ENCODE measurements around the gene MAP3K19. TPM values are rescaled to one million over a fixed set of nuclear protein-coding genes. Genes with fewer than 3 reads are reported as not detected.

Gene MAP3K19
- total RNA-seq, 2 experiments from 2014 or later, result not detected

DNA sequence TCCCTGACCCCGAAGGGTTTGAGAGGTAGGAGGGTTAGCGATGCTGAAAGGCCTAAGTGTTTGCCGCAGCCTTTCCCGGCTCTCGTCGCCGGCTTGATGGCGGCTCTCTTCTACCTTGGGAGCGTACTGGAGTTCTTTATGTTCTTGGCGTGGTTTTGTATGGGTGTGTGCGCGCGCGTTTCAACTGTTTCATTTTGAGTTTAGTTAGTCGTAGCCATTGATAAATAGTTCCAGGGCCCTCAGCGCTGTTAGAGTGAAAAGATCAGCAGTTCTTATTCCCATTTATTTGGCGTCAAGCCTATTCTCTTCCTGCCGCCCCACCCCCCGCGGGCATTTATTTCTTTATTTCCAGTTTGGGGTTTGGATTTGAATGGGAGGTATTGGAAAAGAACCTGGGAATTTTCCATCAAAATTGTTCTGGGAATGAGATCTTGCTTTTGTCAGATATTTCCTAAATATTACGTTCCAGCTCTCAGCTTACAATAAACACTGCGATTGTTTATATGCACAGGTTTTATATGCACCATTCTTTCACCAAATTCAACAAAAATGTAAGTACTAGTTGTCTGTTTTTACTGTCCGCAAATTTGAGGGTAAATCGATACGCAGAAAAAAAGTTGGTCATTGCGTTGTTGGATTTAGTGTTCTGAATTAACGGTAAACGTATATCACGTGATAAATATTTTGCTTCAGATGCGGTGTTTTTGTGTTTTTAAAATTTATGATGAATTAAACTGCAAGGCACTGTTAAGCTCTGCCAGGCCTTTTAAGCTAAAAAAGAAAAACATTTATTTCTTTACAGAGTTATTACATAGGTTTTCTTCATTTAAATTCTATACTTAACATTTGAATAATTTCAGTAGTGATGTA is 127.7 kb downstream of the MAP3K19 start:
- Mint-ChIP-seq H3K36me3 (ENCODE audit: low read depth) (peaks cover 35% of the 10 kb centered on the region), H3K9me3 (ENCODE audit: insufficient read depth) (no peaks in the 10 kb centered on the region), H3K4me3 (peak overlapping the region; percentile 98), H3K27ac (peak overlapping the region; percentile 97), H3K27me3 (ENCODE audit: low read depth) (peaks cover 3% of the 10 kb centered on the region), H3K4me1 (ENCODE audit: low read depth) (peaks cover 36% of the 10 kb centered on the region)
- CTCF ChIA-PET, result interaction anchor here (1.0 kb wide), 1 partner anchor 674 kb away, joined by 3 read pairs; no protein-coding TSS in a partner anchor
- peak; percentile 67 for DNase-seq
- POLR2A ChIA-PET, result interaction anchor here (1.0 to 1.7 kb wide), 4 partner anchors 12 to 612 kb away, joined by 3 to 9 read pairs (median 4); partner anchors contain the start of genes R3HDM1 and ZRANB3
- ATAC-seq, result no peak

DNA sequence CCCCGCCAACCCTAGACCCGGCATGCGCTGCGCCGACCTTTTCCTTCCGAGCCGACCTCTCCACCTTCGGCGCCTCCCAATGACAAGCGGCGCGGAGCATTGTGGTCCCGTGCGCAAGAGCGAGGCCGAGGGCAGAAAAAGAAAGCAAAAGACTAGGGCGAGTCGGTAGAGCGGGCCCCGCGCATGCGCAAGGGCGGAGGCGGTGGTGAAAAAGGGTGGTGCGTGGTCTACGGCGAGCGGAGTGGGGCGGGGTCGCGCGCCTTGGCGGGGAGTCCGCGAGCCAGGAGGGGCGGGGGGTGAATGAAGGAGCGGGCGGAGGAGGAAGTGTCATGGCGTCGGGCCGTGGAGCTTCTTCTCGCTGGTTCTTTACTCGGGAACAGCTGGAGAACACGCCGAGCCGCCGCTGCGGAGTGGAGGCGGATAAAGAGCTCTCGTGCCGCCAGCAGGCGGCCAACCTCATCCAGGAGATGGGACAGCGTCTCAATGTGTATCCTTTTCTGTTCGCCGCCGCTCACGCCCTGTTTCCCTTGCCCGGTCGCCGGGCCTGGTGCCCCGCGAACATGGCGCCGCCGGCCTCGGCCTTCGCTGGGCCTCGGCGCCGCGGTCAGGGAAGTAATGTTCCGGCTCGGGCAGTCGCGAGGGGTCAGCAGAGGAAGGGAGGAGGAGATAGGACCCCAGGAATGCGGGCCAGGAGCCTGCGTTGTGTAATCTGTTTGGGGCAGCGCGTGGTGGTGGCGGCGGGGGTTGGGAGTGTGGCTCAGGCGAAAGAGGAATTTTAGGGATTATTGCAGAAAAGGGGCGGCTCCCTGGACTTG is 128.5 kb downstream of the MAP3K19 start, which contains the start of gene CCNT2:
Gene CCNT2 (plus strand): TSS at position 297 of the 815 bp plus-strand sequence. CDS start 33 bp downstream, at position 330.
- Mint-ChIP-seq H3K4me1 (ENCODE audit: low read depth) (peaks cover 34% of the 10 kb centered on the region), H3K4me3 (peak within 1 kb of the TSS; percentile 98), H3K27me3 (ENCODE audit: low read depth) (peaks cover 4% of the 10 kb centered on the region), H3K9me3 (ENCODE audit: insufficient read depth) (no peaks in the 10 kb centered on the region), H3K27ac (peak within 1 kb of the TSS; percentile 97), H3K36me3 (ENCODE audit: low read depth) (peaks cover 31% of the 10 kb centered on the region)
- DNase-seq, result peak; percentile 99
- POLR2A ChIA-PET, result interaction anchor here (1.0 to 1.7 kb wide), 6 partner anchors 8 to 612 kb away, joined by 3 to 9 read pairs (median 3); partner anchors contain the start of genes R3HDM1 and ZRANB3
- CTCF ChIA-PET, result no interaction called here
- peak; percentile 91 for ATAC-seq

DNA sequence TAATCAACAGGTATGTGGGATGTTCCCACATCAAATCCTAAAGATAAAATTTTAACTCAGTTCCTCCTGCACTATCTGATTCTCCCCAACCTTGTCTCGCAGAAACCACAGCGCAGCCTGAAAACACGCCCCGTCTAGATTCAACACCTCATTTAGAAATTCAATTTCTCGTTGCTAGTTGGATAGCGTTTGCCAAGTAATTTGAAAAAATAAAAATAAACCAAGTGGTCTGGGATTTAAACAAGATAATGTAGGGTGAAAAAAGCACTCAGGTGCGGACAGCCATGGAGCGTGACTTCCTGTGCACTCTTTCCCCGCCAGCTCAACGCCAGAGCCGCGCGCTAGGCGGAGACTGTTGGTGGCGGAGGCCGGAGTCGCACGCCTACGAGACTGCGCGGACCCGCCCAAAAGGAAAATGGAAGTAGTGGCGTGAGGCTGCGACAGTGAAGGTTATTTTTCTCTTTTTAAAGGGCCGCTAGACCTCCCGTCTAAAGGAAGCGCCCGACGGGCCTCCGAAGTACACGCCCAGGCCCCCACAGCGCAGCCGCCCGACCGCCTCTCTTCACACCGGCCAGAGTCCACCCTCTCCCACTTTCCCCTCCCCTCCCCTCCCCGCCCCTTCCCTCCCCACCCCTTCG is 129.2 kb downstream of the MAP3K19 start:
- H3K36me3 Mint-ChIP-seq (ENCODE audit: low read depth), result peaks cover 27% of the 10 kb centered on the region
- H3K27ac Mint-ChIP-seq, result peak overlapping the region; percentile 97
- peaks cover 6% of the 10 kb centered on the region for H3K27me3 Mint-ChIP-seq (ENCODE audit: low read depth)
- no peaks in the 10 kb centered on the region for H3K9me3 Mint-ChIP-seq (ENCODE audit: insufficient read depth)
- CTCF ChIA-PET, result no interaction called here
- POLR2A ChIA-PET, result interaction anchor here (0.6 to 1.7 kb wide), 7 partner anchors 9 to 613 kb away, joined by 3 to 9 read pairs (median 3); partner anchors contain the start of genes R3HDM1 and ZRANB3
- DNase-seq (peak; percentile 93), ATAC-seq (peak; percentile 79)
- H3K4me1 Mint-ChIP-seq (ENCODE audit: low read depth), result peaks cover 30% of the 10 kb centered on the region
- H3K4me3 Mint-ChIP-seq, result peak overlapping the region; percentile 98

DNA sequence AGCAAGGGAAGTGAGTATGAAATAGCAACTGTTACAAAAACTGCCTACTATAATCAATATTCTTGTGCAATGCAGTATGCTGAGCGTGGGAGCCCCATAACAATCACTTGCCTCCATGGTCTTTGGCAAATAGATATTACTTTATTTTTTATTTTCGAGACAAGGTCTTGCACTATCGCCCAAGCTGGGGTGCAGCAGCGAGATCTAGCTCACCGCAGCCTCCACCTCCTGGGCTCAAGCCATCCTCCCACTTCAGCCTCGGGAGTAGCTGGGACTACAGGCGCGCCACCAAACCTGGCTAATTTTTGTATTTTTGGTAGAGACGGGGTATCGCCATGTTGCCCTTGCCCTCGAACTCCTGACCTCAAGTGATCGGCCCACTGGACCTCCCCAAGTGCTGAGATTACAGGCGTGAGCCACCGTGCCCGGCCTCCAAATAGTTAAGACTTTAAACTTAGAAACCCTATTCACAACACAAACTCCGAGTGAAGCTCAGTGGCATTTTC is 129.8 kb downstream of the MAP3K19 start:
- H3K9me3 Mint-ChIP-seq (ENCODE audit: insufficient read depth), result no peaks in the 10 kb centered on the region
- H3K27me3 Mint-ChIP-seq (ENCODE audit: low read depth), result peaks cover 6% of the 10 kb centered on the region
- ATAC-seq, result no peak
- H3K27ac Mint-ChIP-seq, result peak overlapping the region; percentile 97
- peak; percentile 30 for DNase-seq
- POLR2A ChIA-PET, result interaction anchor here (0.6 to 1.7 kb wide), 5 partner anchors 9 to 614 kb away, joined by 3 to 9 read pairs (median 3); partner anchors contain the start of genes R3HDM1 and ZRANB3
- H3K36me3 Mint-ChIP-seq (ENCODE audit: low read depth), result peaks cover 22% of the 10 kb centered on the region
- peaks cover 25% of the 10 kb centered on the region for H3K4me1 Mint-ChIP-seq (ENCODE audit: low read depth)
- H3K4me3 Mint-ChIP-seq, result peak overlapping the region; percentile 98
- CTCF ChIA-PET, result interaction anchor here (1.4 kb wide), 1 partner anchor 19 kb away, joined by 5 read pairs; no protein-coding TSS in a partner anchor

Other genes starting within 250 kb of the MAP3K19 start
- gene ACMSD, start 208.8 kb downstream of the MAP3K19 start, total RNA-seq, result not detected
- 10 to 100 TPM; 37.7 to 38.0 TPM for gene CCNT2, start 128.6 kb downstream of the MAP3K19 start, total RNA-seq
- 10 to 100 TPM; 10.3 to 10.7 TPM for gene RAB3GAP1, start 4.8 kb upstream of the MAP3K19 start, total RNA-seq

Measured in activated CD8-positive, alpha-beta T cell treated with anti-CD3 and anti-CD28 coated beads, Interleukin-2, amount 10 ng/mL, durations not matched to agents 7 days and 5 days (primary cell).